Panc1 (cell line): ENCODE results near the gene FGR. TPM values are rescaled to one million over a fixed set of nuclear protein-coding genes. Genes with fewer than 3 reads are reported as not detected.

Experiments used
- ATAC-seq: fragments of 200-7000 bp; cut with Tn5 transposase; 2 replicates; pipeline ENCODE4 v1.9.1; 2020; ENCODE audit warnings: mild to moderate bottlenecking, moderate library complexity
- BruUV-seq: library from RNA; stranded (reverse); fragments of 400-500 nt; replicated peaks from 2 replicates; lab custom pipeline; 2021; lab: Mats Ljungman, UMichigan
- CTCF ChIA-PET: fragments of 300-600 bp; sonication (Branson Sonifier 250); formaldehyde crosslinking; loops from one replicate; lab custom pipeline; 2022; ENCODE audit warnings: antibody characterized with exemption; lab: Charles Lee
- POLR2A ChIA-PET: fragments of 300-600 bp; sonication (Branson Sonifier 250); formaldehyde crosslinking; loops from one replicate; lab custom pipeline; 2022; ENCODE audit warnings: antibody characterized with exemption; lab: Charles Lee
- DNase-seq: peaks from one replicate; pipeline ENCODE4 v3.0.0-alpha.2; 2010; ENCODE audit warnings: low read depth, low spot score
- H3K27ac ChIP-seq: 2 replicates; pipeline ENCODE4 v1.5.1; 2011; ENCODE audit warnings: mild to moderate bottlenecking, low read length, inconsistent platforms
- H3K27me3 ChIP-seq: fragments of 200-500 bp; sonication (Bioruptor generic); 2 replicates; pipeline ENCODE4 v1.6.0; 2014; ENCODE audit warnings: low read length, inconsistent platforms; ENCODE audit not compliant: control insufficient read depth, insufficient read depth
- H3K36me3 ChIP-seq: fragments of 200-500 bp; sonication (Bioruptor generic); 2 replicates; pipeline ENCODE4 v1.5.1; 2014; ENCODE audit warnings: inconsistent platforms, mild to moderate bottlenecking, low read length, moderate library complexity; ENCODE audit not compliant: control insufficient read depth, insufficient read depth
- H3K4me1 ChIP-seq: 2 replicates; pipeline ENCODE4 v1.5.1; 2011; ENCODE audit warnings: inconsistent platforms, mild to moderate bottlenecking, low read length, moderate library complexity; ENCODE audit not compliant: control insufficient read depth, insufficient read depth
- H3K4me3 ChIP-seq, 2 experiments: 2 replicates each; pipeline ENCODE4 v1.5.1; 2011 to 2012; ENCODE audit warnings: low read depth in 2 of 2, low read length in 2 of 2, mild to moderate bottlenecking in 2 of 2, inconsistent platforms in 1 of 2, moderate library complexity in 1 of 2
- H3K9me3 ChIP-seq: fragments of 200-500 bp; sonication (Bioruptor generic); 2 replicates; pipeline ENCODE4 v1.5.1; 2014; ENCODE audit warnings: low read depth, mild to moderate bottlenecking, inconsistent platforms, low read length, moderate library complexity; ENCODE audit not compliant: control insufficient read depth, insufficient read depth
- CTCF ChIP-seq: fragments of 450-650 bp; IDR thresholded peaks from 2 replicates; pipeline ENCODE4 v1.5.1; 2017; ENCODE audit warnings: mild to moderate bottlenecking
- POLR2AphosphoS5 ChIP-seq: IDR thresholded peaks from 2 replicates; pipeline ENCODE4 v1.6.1; 2012; ENCODE audit warnings: mild to moderate bottlenecking, low read depth, low read length, moderate library complexity
- REST ChIP-seq, 2 experiments: IDR thresholded peaks; 2 replicates each; pipeline ENCODE4 v1.6.1; 2011 to 2012; ENCODE audit warnings: low read depth in 2 of 2, control low read depth in 1 of 2, low read length in 1 of 2, mild to moderate bottlenecking in 1 of 2, moderate library complexity in 1 of 2; ENCODE audit not compliant: insufficient read depth in 1 of 2
- SIN3A ChIP-seq: IDR thresholded peaks from 2 replicates; pipeline ENCODE4 v1.6.1; 2012; ENCODE audit warnings: low read depth, mild to moderate bottlenecking, low read length, moderate library complexity, borderline replicate concordance; ENCODE audit not compliant: insufficient read depth
- TCF7L2 ChIP-seq: IDR thresholded peaks from 2 replicates; pipeline ENCODE4 v1.6.1; 2011; ENCODE audit warnings: mild to moderate bottlenecking, low read depth, low read length, inconsistent platforms
- in situ Hi-C: cut with HindIII; loops from 2 replicates; pipeline ENCODE4 v1.10.0; 2016; ENCODE audit warnings: low sequenced_read_pairs, low pct_unique_long_range_greater_than_20kb
- intact Hi-C: fragments of 100-400 bp; cut with micrococcal nuclease; formaldehyde crosslinking; loops from one replicate; pipeline ENCODE4 v1.10.0; 2022; ENCODE audit not compliant: unreplicated experiment
- total RNA-seq: library from RNA; stranded (reverse); gene quantifications from one replicate; pipeline ENCODE4 v1.2.1, GENCODE V29; 2021; ENCODE audit not compliant: unreplicated experiment

FGR gene
- total RNA-seq, 1 experiment from 2014 or later = 0.18 TPM

GRCh38 chr1:27678747-27679146 lies 43.8 kb upstream of the FGR start:
- no peaks in the 10 kb centered on the region for H3K4me1 ChIP-seq
- no peak for ATAC-seq
- BruUV-seq = no TSS peak
- no peak for TF ChIP-seq REST (IDR thresholded peaks at IDR 0.05; ENCODE audit: insufficient read depth in 1 of 2, low read depth in 2 of 2, low read length in 1 of 2)
- no peak for TF ChIP-seq TCF7L2
- no peak for TF ChIP-seq CTCF
- TF ChIP-seq POLR2AphosphoS5 = no peak
- TF ChIP-seq SIN3A = no peak
- CTCF ChIA-PET = interaction anchor here (0.6 kb wide), 1 partner anchor 70 kb away, joined by 4 read pairs; no protein-coding TSS in a partner anchor
- H3K4me3 ChIP-seq = no peak overlapping the region
- H3K36me3 ChIP-seq = no peaks in the 10 kb centered on the region
- in situ Hi-C loops (no loop called here), intact Hi-C loops (no loop called here)
- no peak for DNase-seq
- H3K27me3 ChIP-seq = no peaks in the 10 kb centered on the region
- POLR2A ChIA-PET = no interaction called here
- H3K9me3 ChIP-seq = peaks cover 10% of the 10 kb centered on the region; the same call in 1 of the 2 replicates
- no peak overlapping the region for H3K27ac ChIP-seq

- no peak for ATAC-seq
- in situ Hi-C loops = no loop called here
- H3K4me3 ChIP-seq = no peak overlapping the region
- POLR2A ChIA-PET = no interaction called here
- H3K9me3 ChIP-seq = peaks cover 3% of the 10 kb centered on the region; the same call in 1 of the 2 replicates
- H3K27me3 ChIP-seq = no peaks in the 10 kb centered on the region
- no peaks in the 10 kb centered on the region for H3K36me3 ChIP-seq
- DNase-seq = no peak
- TF ChIP-seq CTCF (no peak), TCF7L2 (no peak), REST (IDR thresholded peaks at IDR 0.05; ENCODE audit: insufficient read depth in 1 of 2, low read depth in 2 of 2, low read length in 1 of 2) (no peak), SIN3A (no peak), POLR2AphosphoS5 (no peak)
- CTCF ChIA-PET = no interaction called here
- intact Hi-C loops = no loop called here
- H3K27ac ChIP-seq = no peak overlapping the region
- H3K4me1 ChIP-seq = peaks cover 7% of the 10 kb centered on the region; the same call in 1 of the 2 replicates
- BruUV-seq = no TSS peak
These were observed 41.4 kb upstream of the FGR start for GRCh38 chr1:27676410-27676809.
